Measurements from ENCODE around the gene PRDM16. TPM values are rescaled to one million over a fixed set of nuclear protein-coding genes. Genes with fewer than 3 reads are reported as not detected.

The PRDM16 gene
- total and polyA plus RNA-seq, 2 of the 13 experiments (the other 11 are each of a cell fraction or from before 2014, with no cell fraction given): 0.15 to 0.81 TPM

GRCh38 chr1:3029991-3030662 lies 38.9 kb upstream of the PRDM16 start:
- Histone ChIP-seq H3K27me3 (ENCODE audit: control insufficient read depth in 1 of 2, insufficient read depth in 2 of 2, low read length in 2 of 2) (peaks cover 13 to 71% of the 10 kb centered on the region in 2 experiments), H3K4me2 (ENCODE audit: low read depth, low read length) (no peak overlapping the region), H3K79me2 (ENCODE audit: insufficient read depth, low read length) (no peaks in the 10 kb centered on the region), H3K4me1 (ENCODE audit: insufficient read depth, low read length) (no peaks in the 10 kb centered on the region), H3K27ac (ENCODE audit: extremely low read length, insufficient read depth, low read length) (no peak overlapping the region), H3K4me3 (replicated peaks in 1 of 3; ENCODE audit: insufficient read depth in 1 of 3, low read depth in 2 of 3, low read length in 3 of 3) (no peak overlapping the region), H2AFZ (ENCODE audit: low read length) (no peak overlapping the region), H4K20me1 (ENCODE audit: insufficient read depth, low read length) (no peaks in the 10 kb centered on the region), H3K9me3 (ENCODE audit: low read length) (no peaks in the 10 kb centered on the region), H3K9ac (ENCODE audit: insufficient read depth, low read depth, low read length) (no peak overlapping the region), H3K36me3 (replicated peaks in 1 of 2; ENCODE audit: control insufficient read depth in 1 of 2, insufficient read depth in 2 of 2, low read length in 2 of 2) (no peaks in the 10 kb centered on the region)
- FAIRE-seq (no peak), DNase-seq (ENCODE audit: low spot score) (no peak), ATAC-seq (no peak)
- BruUV-seq (replicated peaks): no TSS peak
- CTCF ChIA-PET (ENCODE audit: low intra/inter-chr PET ratio, low total read pairs): no interaction called here
- in situ Hi-C loops (cut with HindIII; ENCODE audit: extremely low pct_ligation_motif_present, low pct_unique_long_range_greater_than_20kb): no loop called here
- POLR2A ChIA-PET: no interaction called here
- TF ChIP-seq ZNF207 (IDR thresholded peaks at IDR 0.05; ENCODE audit: borderline replicate concordance) (no peak), SCMH1 (CRISPR knock-in tag; IDR thresholded peaks at IDR 0.05; ENCODE audit: borderline replicate concordance) (no peak), ZNF354B (CRISPR knock-in tag; IDR thresholded peaks at IDR 0.05) (no peak), HNF4A (CRISPR knock-in tag; IDR thresholded peaks at IDR 0.05) (no peak), ZNF709 (CRISPR knock-in tag; IDR thresholded peaks at IDR 0.05) (no peak), MBNL3 (CRISPR knock-in tag; conservative IDR thresholded peaks at IDR 0.05) (no peak), RELA (CRISPR knock-in tag; IDR thresholded peaks at IDR 0.05) (no peak), ZNF816 (CRISPR knock-in tag; IDR thresholded peaks at IDR 0.05; ENCODE audit: borderline replicate concordance) (no peak), SIX1 (CRISPR knock-in tag; IDR thresholded peaks at IDR 0.05; ENCODE audit: borderline replicate concordance) (no peak), SIX4 (CRISPR knock-in tag; IDR thresholded peaks at IDR 0.05) (no peak), ZNF446 (CRISPR knock-in tag; IDR thresholded peaks at IDR 0.05) (no peak), ZSCAN30 (CRISPR knock-in tag; IDR thresholded peaks at IDR 0.05) (no peak)
- intact Hi-C loops (cut with micrococcal nuclease; ENCODE audit: unreplicated experiment): no loop called here
- WGBS (ENCODE audit: low lambda C conversion rate): 75% methylated on average over 2 of the region's 32 CpGs
